GM18951 (cell line): Measurements from ENCODE around the gene CCL2.

ENCODE experiments used
- POLR2A ChIP-seq: IDR thresholded peaks from 4 replicates; pipeline ENCODE4 v1.6.1; 2011; ENCODE audit warnings: mild to moderate bottlenecking; ENCODE audit not compliant: insufficient read length, insufficient read depth; ENCODE audit errors: extremely low read depth
- in situ Hi-C: fragments of 300-500 bp; cut with MboI; formaldehyde crosslinking; loops from one replicate; pipeline ENCODE4 v1.12.0; 2022; ENCODE audit warnings: low sequenced_read_pairs, mixed read lengths, inconsistent platforms; ENCODE audit not compliant: unreplicated experiment

CCL2 gene

GRCh38 chr17:34248511-34249024 is 6.5 kb upstream of the CCL2 start:
- in situ Hi-C loops, result no loop called here
- no peak for TF ChIP-seq POLR2A

- no peak for TF ChIP-seq POLR2A
- in situ Hi-C loops, result no loop called here
Measured at GRCh38 chr17:34249061-34249460, 6.0 kb upstream of the CCL2 start.

- no peak for TF ChIP-seq POLR2A
- in situ Hi-C loops, result no loop called here
Measured at GRCh38 chr17:34249478-34249877, 5.6 kb upstream of the CCL2 start.

GRCh38 chr17:34251186-34251585 is 3.9 kb upstream of the CCL2 start:
- in situ Hi-C loops, result no loop called here
- no peak for TF ChIP-seq POLR2A

- TF ChIP-seq POLR2A, result no peak
- in situ Hi-C loops, result no loop called here
Measured at GRCh38 chr17:34252095-34252443, 3.0 kb upstream of the CCL2 start.

- no peak for TF ChIP-seq POLR2A
- in situ Hi-C loops, result no loop called here
Measured at GRCh38 chr17:34252444-34253138, 2.5 kb upstream of the CCL2 start.

GRCh38 chr17:34253139-34253525 is 2.0 kb upstream of the CCL2 start:
- no peak for TF ChIP-seq POLR2A
- in situ Hi-C loops, result no loop called here

GRCh38 chr17:34254146-34254545 is 939 bp upstream of the CCL2 start:
- in situ Hi-C loops, result no loop called here

GRCh38 chr17:34255381-34255732 is 272 bp downstream of the CCL2 start:
- in situ Hi-C loops, result no loop called here
- no peak for TF ChIP-seq POLR2A

More at GRCh38 chr17:34254146-34254545, 939 bp upstream of the CCL2 start:
- TF ChIP-seq POLR2A, result no peak

- TF ChIP-seq POLR2A, result no peak
- in situ Hi-C loops, result no loop called here
Measured at GRCh38 chr17:34255841-34256240, 756 bp downstream of the CCL2 start.

- no peak for TF ChIP-seq POLR2A
- in situ Hi-C loops, result no loop called here
Measured at GRCh38 chr17:34257299-34257985, 2.4 kb downstream of the CCL2 start.

GRCh38 chr17:34257986-34258326 is 2.9 kb downstream of the CCL2 start:
- in situ Hi-C loops, result no loop called here
- TF ChIP-seq POLR2A, result no peak

GRCh38 chr17:34259146-34259545 is 4.1 kb downstream of the CCL2 start:
- no peak for TF ChIP-seq POLR2A
- in situ Hi-C loops, result no loop called here

- in situ Hi-C loops, result no loop called here
- no peak for TF ChIP-seq POLR2A
Measured at GRCh38 chr17:34260861-34261260, 5.8 kb downstream of the CCL2 start.
